HL-60 (cell line): Measurements from ENCODE around the gene ABCC1.

Experiments
- GABPA ChIP-seq: IDR thresholded peaks from 2 replicates; pipeline ENCODE4 v1.6.1; 2012; ENCODE audit warnings: low read depth
- TF ChIP-seq, protein P1 (sequence below): IDR thresholded peaks from one replicate; pipeline ENCODE4 v1.5.1; 2011; ENCODE audit warnings: low read length, control low read depth, inconsistent platforms; ENCODE audit not compliant: insufficient read depth

- TF ChIP-seq, protein P1, sequence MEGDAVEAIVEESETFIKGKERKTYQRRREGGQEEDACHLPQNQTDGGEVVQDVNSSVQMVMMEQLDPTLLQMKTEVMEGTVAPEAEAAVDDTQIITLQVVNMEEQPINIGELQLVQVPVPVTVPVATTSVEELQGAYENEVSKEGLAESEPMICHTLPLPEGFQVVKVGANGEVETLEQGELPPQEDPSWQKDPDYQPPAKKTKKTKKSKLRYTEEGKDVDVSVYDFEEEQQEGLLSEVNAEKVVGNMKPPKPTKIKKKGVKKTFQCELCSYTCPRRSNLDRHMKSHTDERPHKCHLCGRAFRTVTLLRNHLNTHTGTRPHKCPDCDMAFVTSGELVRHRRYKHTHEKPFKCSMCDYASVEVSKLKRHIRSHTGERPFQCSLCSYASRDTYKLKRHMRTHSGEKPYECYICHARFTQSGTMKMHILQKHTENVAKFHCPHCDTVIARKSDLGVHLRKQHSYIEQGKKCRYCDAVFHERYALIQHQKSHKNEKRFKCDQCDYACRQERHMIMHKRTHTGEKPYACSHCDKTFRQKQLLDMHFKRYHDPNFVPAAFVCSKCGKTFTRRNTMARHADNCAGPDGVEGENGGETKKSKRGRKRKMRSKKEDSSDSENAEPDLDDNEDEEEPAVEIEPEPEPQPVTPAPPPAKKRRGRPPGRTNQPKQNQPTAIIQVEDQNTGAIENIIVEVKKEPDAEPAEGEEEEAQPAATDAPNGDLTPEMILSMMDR = no peak
- TF ChIP-seq GABPA = no peak
These were observed 200.9 kb downstream of the ABCC1 start for GRCh38 chr16:16150117-16150877.
